ENCODE measurements around the gene IGSF1. TPM values are rescaled to one million over a fixed set of nuclear protein-coding genes. Genes with fewer than 3 reads are reported as not detected.

IGSF1 gene
- total RNA-seq, 3 donors from 2014 or later: 0.96 to 15.1 (median 7.5) TPM

DNA sequence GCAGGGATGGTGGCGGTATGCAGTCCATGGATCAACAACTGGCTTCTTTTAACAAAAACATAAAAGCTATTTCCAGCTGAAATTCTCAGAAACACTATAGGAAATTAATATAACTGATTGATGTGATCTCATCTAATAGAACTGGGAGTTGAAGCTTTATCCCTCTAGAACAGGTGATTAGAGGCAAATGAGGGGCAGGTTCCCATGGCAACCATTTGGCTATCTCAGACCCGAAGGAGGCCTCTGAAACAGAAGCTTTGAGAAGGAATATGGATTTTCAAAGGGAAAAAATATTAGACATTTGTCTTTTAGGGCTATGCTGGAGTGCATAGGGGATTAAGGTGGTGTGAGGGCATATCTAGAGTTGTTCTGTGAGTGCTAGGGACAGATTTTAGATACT is 50.0 kb downstream of the IGSF1 start:
- intact Hi-C loops (cut with DNase I; ENCODE audit: low total_unique reads): no loop called here
- Histone ChIP-seq H3K27ac (no peak overlapping the region), H3K4me3 (no peak overlapping the region), H3K27me3 (peaks cover 0 to 44% of the 10 kb centered on the region in 2 donors), H3K4me1 (no peaks in the 10 kb centered on the region), H3K9me3 (no peaks in the 10 kb centered on the region), H3K36me3 (no peaks in the 10 kb centered on the region)
- no peak for TF ChIP-seq POLR2A (IDR thresholded peaks at IDR 0.05)
- TF ChIP-seq, protein P1, sequence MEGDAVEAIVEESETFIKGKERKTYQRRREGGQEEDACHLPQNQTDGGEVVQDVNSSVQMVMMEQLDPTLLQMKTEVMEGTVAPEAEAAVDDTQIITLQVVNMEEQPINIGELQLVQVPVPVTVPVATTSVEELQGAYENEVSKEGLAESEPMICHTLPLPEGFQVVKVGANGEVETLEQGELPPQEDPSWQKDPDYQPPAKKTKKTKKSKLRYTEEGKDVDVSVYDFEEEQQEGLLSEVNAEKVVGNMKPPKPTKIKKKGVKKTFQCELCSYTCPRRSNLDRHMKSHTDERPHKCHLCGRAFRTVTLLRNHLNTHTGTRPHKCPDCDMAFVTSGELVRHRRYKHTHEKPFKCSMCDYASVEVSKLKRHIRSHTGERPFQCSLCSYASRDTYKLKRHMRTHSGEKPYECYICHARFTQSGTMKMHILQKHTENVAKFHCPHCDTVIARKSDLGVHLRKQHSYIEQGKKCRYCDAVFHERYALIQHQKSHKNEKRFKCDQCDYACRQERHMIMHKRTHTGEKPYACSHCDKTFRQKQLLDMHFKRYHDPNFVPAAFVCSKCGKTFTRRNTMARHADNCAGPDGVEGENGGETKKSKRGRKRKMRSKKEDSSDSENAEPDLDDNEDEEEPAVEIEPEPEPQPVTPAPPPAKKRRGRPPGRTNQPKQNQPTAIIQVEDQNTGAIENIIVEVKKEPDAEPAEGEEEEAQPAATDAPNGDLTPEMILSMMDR (IDR thresholded peaks at IDR 0.05): no peak
- no peak for TF ChIP-seq POLR2AphosphoS5 (IDR thresholded peaks at IDR 0.05)
- DNase-seq (ENCODE audit: low spot score in 2 of 2): no peak

DNA sequence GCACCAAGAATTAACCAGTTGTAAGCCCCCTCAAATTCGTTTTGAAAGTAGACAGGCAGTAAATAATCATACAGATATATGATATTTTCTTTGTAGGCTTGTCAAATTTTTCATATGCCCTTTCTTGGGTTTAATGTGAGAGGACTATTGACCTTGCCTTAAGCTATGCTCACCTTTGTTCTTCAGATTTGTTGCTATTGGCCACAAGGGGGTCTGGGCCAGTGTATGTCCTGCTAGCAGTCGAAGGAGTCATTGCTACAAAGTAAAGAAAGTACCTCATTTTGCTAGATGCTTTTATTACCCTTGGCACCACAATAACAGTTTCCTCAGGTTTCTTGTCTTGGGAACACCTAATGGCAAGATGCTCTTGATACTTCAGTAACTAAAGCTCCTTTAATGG is 51.7 kb downstream of the IGSF1 start:
- no peaks in the 10 kb centered on the region for H3K4me1 ChIP-seq
- no peak for TF ChIP-seq POLR2AphosphoS5 (IDR thresholded peaks at IDR 0.05)
- TF ChIP-seq, protein P1 (IDR thresholded peaks at IDR 0.05): no peak
- H3K4me3 ChIP-seq: no peak overlapping the region
- intact Hi-C loops (cut with DNase I; ENCODE audit: low total_unique reads): no loop called here
- H3K36me3 ChIP-seq: no peaks in the 10 kb centered on the region
- H3K27me3 ChIP-seq: peaks cover 0 to 44% of the 10 kb centered on the region in 2 donors
- H3K9me3 ChIP-seq: no peaks in the 10 kb centered on the region
- H3K27ac ChIP-seq: no peak overlapping the region
- no peak for DNase-seq (ENCODE audit: low spot score in 2 of 2)

DNA sequence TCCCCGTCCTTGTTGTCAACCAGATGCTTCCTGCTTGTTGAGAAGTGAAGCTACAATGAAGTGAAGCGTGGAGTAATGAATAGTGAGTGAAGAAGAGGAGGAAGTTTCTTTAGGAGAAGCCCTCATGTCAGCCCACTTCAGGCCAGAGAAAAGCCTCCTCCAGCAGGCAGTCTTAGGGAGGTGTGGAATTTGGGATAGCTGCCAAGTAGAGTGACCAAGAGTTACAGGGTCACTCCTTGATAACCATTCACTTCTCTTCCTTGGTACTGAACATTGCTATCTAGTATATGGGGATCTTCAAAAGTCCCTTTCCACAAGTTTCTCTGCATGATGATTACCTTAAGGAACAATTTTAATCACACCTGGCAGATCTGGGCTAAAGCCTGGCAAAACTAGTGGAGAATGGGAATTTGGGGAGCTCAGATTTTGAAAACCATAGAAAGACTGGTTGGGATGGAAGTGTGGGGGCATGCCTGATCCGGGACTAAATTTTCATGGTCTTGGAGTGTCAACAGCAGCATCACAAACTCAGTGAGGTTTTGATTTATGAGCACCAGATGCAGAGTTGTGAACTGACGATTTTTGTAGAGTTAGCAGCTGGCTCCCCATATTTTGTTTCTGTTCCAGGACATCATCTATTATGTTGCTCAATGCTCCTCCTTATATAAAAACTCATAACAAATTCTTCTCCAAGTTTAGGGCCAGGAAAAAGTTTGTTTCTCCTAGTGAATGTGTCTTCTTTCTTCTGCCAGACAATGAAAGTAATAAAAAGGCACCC is 53.1 kb downstream of the IGSF1 start:
- no peaks in the 10 kb centered on the region for H3K4me1 ChIP-seq
- H3K27me3 ChIP-seq: peaks cover 0 to 44% of the 10 kb centered on the region in 2 donors
- no peak overlapping the region for H3K4me3 ChIP-seq
- TF ChIP-seq, protein P1 (IDR thresholded peaks at IDR 0.05): no peak
- no peak for TF ChIP-seq POLR2AphosphoS5 (IDR thresholded peaks at IDR 0.05)
- TF ChIP-seq POLR2A (IDR thresholded peaks at IDR 0.05): no peak
- no peaks in the 10 kb centered on the region for H3K9me3 ChIP-seq
- H3K27ac ChIP-seq: no peak overlapping the region
- DNase-seq (ENCODE audit: low spot score in 2 of 2): no peak
- no peaks in the 10 kb centered on the region for H3K36me3 ChIP-seq
- intact Hi-C loops (cut with DNase I; ENCODE audit: low total_unique reads): no loop called here

DNA sequence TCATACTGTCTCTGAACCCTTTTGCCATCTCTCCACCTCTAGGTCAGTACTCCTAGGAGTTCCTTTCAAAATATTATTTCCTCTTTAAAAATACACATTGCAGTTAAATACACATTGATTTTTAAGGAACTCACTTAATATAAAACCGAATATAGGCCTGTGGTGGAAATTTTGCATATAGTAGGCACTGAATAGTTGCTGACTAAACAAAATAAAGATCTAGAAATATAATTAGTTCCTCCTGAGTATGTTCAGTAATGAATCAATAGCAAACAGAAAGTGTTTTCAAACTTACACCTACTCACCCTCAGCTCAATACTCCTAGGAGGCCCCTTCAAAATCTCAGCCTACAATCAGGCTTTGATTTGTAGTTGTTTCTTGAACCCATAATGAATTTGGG is 61.5 kb downstream of the IGSF1 start:
- H3K4me1 ChIP-seq: no peaks in the 10 kb centered on the region
- no peaks in the 10 kb centered on the region for H3K36me3 ChIP-seq
- H3K9me3 ChIP-seq: no peaks in the 10 kb centered on the region
- no peak overlapping the region for H3K27ac ChIP-seq
- H3K27me3 ChIP-seq: peaks cover 0 to 55% of the 10 kb centered on the region in 2 donors
- DNase-seq (ENCODE audit: low spot score in 2 of 2): no peak
- no peak overlapping the region for H3K4me3 ChIP-seq
- TF ChIP-seq, protein P1 (IDR thresholded peaks at IDR 0.05): no peak
- TF ChIP-seq POLR2A (IDR thresholded peaks at IDR 0.05) (no peak), POLR2AphosphoS5 (IDR thresholded peaks at IDR 0.05) (no peak)
- intact Hi-C loops (cut with DNase I; ENCODE audit: low total_unique reads): no loop called here

DNA sequence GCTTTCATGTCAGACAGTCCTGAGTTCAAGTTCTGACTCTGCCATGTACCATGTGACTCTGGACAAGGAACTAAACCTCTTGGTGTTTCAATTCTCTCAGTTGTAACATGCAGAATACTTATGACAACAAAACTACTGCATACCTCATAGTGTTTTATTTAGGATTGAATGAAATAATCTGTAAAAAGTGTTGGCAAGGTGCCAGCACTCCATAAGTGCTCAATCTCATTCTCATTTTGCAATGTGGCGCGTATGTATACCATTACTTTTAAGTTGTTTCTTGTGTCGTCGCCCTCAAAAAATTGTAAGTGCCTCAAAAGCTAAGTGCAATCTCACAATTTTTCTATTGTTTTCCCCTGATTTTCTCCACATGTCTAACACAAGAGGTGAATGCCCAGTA is 62.5 kb downstream of the IGSF1 start:
- intact Hi-C loops (cut with DNase I; ENCODE audit: low total_unique reads): no loop called here
- Histone ChIP-seq H3K27ac (no peak overlapping the region), H3K9me3 (no peaks in the 10 kb centered on the region), H3K4me3 (no peak overlapping the region), H3K27me3 (peaks cover 0 to 61% of the 10 kb centered on the region in 2 donors), H3K36me3 (no peaks in the 10 kb centered on the region), H3K4me1 (no peaks in the 10 kb centered on the region)
- DNase-seq (ENCODE audit: low spot score in 2 of 2): no peak
- TF ChIP-seq, protein P1 (IDR thresholded peaks at IDR 0.05): no peak
- no peak for TF ChIP-seq POLR2AphosphoS5 (IDR thresholded peaks at IDR 0.05)
- TF ChIP-seq POLR2A (IDR thresholded peaks at IDR 0.05): no peak
